GM18873 (cell line): ENCODE measurements around the gene NTRK3.

Experiments
- ATAC-seq: cut with Tn5 transposase; IDR thresholded peaks from one replicate; pipeline ENCODE4 v1.9.1; 2021; ENCODE audit warnings: mild to moderate bottlenecking, moderate library complexity, moderate number of reproducible peaks; ENCODE audit not compliant: unreplicated experiment, low FRiP score

Gene NTRK3

GRCh38 chr15:88188300-88188699, 68.2 kb downstream of the NTRK3 start:
- ATAC-seq, result no peak

GRCh38 chr15:88187195-88187594, 69.3 kb downstream of the NTRK3 start:
- ATAC-seq, result no peak

GRCh38 chr15:88185584-88185983, 71.0 kb downstream of the NTRK3 start:
- ATAC-seq, result no peak

GRCh38 chr15:88181613-88182012, 74.9 kb downstream of the NTRK3 start:
- no peak for ATAC-seq

GRCh38 chr15:88179562-88179961, 77.0 kb downstream of the NTRK3 start:
- peak; percentile 66 for ATAC-seq

- no peak for ATAC-seq
Observed at GRCh38 chr15:88178631-88179030, 77.9 kb downstream of the NTRK3 start.

GRCh38 chr15:88177451-88177850, 79.1 kb downstream of the NTRK3 start:
- no peak for ATAC-seq

- no peak for ATAC-seq
Observed at GRCh38 chr15:88174571-88174970, 82.0 kb downstream of the NTRK3 start.

GRCh38 chr15:88166082-88166993, 90.2 kb downstream of the NTRK3 start:
- no peak for ATAC-seq

GRCh38 chr15:88161636-88162035, 94.9 kb downstream of the NTRK3 start:
- ATAC-seq, result no peak

- ATAC-seq, result no peak
Observed at GRCh38 chr15:88155310-88155709, 101.2 kb downstream of the NTRK3 start.

- ATAC-seq, result no peak
Observed at GRCh38 chr15:88152672-88153071, 103.9 kb downstream of the NTRK3 start.

- ATAC-seq, result no peak
Observed at GRCh38 chr15:88147760-88148159, 108.8 kb downstream of the NTRK3 start.

- no peak for ATAC-seq
Observed at GRCh38 chr15:88144921-88145653, 111.5 kb downstream of the NTRK3 start.

- ATAC-seq, result no peak
Observed at GRCh38 chr15:88142121-88142520, 114.4 kb downstream of the NTRK3 start.

- ATAC-seq, result no peak
Observed at GRCh38 chr15:88141269-88141889, 115.2 kb downstream of the NTRK3 start.

GRCh38 chr15:88140398-88140797, 116.1 kb downstream of the NTRK3 start:
- no peak for ATAC-seq

- ATAC-seq, result no peak
Observed at GRCh38 chr15:88139936-88140335, 116.6 kb downstream of the NTRK3 start.

GRCh38 chr15:88133795-88134194, 122.7 kb downstream of the NTRK3 start:
- no peak for ATAC-seq

- no peak for ATAC-seq
Observed at GRCh38 chr15:88132499-88132898, 124.0 kb downstream of the NTRK3 start.

- ATAC-seq, result no peak
Observed at GRCh38 chr15:88131937-88132336, 124.6 kb downstream of the NTRK3 start.
